ENCODE measurements around the gene STYXL1.

STYXL1 gene

DNA sequence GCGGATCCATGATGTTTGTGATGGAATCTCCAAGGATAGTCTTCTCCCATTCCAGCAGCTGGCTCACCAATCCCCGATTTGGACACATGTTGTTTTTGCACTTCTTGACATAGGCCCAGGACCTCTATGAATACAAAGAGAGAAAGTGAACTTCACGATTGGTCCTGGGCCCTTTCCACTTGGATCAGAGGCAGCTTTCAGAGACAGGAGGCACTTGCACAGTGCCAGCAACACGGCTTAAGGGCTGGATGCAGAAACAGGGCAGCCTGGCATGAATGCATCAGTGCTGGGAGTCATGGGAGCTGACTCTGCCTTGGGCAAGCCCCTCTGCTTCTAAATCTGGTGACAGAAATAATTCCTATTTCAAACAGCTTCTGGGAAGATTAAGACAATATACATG, 51.3 kb downstream of the STYXL1 start:
- peaks cover 10% of the 10 kb centered on the region for H3K36me3 Mint-ChIP-seq (ENCODE audit: low read depth)
- H3K27me3 Mint-ChIP-seq = no peaks in the 10 kb centered on the region
- peaks cover 22% of the 10 kb centered on the region for H3K4me1 Mint-ChIP-seq (ENCODE audit: low read depth)
- no peak overlapping the region for H3K27ac Mint-ChIP-seq
- no peaks in the 10 kb centered on the region for H3K9me3 Mint-ChIP-seq
- no peak overlapping the region for H3K4me3 Mint-ChIP-seq

DNA sequence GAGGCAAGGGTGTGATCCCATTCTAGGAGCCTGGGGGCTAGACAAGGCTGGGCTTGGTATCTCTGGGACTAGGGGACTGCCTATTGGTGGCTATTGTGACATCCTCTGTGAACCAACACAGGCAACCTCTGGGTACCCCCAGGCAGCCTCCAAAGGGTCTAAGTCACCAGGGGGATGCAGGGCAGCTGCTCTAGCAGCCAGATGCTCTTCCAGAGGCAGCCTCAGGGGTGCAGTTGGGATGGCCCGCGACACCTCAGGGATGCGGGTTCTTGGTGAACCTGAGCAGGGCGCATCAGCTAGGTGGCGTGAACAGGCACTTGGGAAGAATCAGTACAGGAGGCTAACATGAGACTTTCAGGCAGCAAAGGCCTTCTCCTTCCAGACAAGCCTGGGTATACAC, 51.8 kb downstream of the STYXL1 start:
- H3K36me3 Mint-ChIP-seq (ENCODE audit: low read depth) = peaks cover 7% of the 10 kb centered on the region
- peaks cover 22% of the 10 kb centered on the region for H3K4me1 Mint-ChIP-seq (ENCODE audit: low read depth)
- no peaks in the 10 kb centered on the region for H3K9me3 Mint-ChIP-seq
- H3K4me3 Mint-ChIP-seq = no peak overlapping the region
- H3K27me3 Mint-ChIP-seq = no peaks in the 10 kb centered on the region
- no peak overlapping the region for H3K27ac Mint-ChIP-seq

DNA sequence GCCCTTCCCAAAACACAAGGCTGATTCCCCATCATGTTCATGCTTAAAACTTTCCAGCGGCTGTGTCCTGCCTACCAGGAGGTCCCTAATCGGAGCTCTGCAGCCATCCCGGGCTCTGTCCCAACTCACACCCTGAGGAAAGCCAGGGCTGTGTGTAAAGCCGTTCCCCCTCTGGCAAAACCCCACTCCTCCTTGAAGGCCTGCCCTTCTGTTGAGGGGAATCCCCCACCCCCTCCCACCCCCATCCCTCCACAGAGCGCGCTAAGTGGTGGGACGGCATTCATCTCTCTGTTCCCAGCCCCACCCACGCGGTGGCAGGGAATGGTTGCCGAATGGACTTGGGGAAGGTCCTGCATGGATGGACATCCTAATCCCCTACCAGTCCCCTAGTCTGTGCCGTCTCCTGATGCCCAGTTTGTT, 52.7 kb downstream of the STYXL1 start:
- H3K36me3 Mint-ChIP-seq (ENCODE audit: low read depth) = peaks cover 7% of the 10 kb centered on the region
- no peak overlapping the region for H3K27ac Mint-ChIP-seq
- H3K9me3 Mint-ChIP-seq = no peaks in the 10 kb centered on the region
- peaks cover 22% of the 10 kb centered on the region for H3K4me1 Mint-ChIP-seq (ENCODE audit: low read depth)
- peak overlapping the region; percentile 71 for H3K4me3 Mint-ChIP-seq
- H3K27me3 Mint-ChIP-seq = no peaks in the 10 kb centered on the region

DNA sequence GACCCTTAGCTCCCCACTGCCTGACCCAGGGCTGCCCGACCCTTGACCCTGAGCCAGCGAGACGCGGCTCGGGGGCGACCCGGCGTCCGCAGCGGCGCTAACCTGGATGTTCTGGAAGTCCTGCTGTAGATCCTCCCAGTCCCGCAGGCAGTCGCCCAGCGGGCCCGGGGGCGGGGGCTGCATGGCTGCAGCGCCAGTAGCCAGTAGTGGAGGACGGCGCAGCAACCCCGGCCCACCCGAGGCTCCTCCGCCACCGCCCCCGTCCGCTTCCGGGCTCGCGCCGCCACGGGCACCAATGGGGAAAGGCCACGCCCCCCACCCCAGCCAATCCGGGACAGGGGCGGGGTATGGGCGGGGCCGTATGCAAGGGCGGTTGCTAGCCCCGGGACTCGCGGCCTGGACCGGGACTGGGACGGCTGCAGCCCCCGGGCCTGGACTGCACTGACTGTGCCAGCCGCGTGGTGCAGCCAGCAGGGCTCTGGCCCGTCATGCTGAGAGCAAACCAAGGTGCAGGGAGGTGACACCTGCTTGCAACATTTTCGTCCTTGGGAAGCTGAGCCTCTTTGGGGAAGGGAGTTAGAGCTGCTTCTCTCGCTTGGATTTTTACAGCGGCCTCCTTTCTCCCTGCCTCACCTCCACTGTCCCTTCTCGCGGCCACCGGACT, 53.3 kb downstream of the STYXL1 start, which contains the start of gene TMEM120A:
TMEM120A (minus strand) TSS at position 208 of the 664 bp plus-strand sequence; CDS start at position 183, 25 bp downstream.
- H3K9me3 Mint-ChIP-seq = no peaks in the 10 kb centered on the region
- H3K36me3 Mint-ChIP-seq (ENCODE audit: low read depth) = peaks cover 7% of the 10 kb centered on the region
- no peak within 1 kb of the TSS for H3K27ac Mint-ChIP-seq
- no peaks in the 10 kb centered on the region for H3K27me3 Mint-ChIP-seq
- peaks cover 26% of the 10 kb centered on the region for H3K4me1 Mint-ChIP-seq (ENCODE audit: low read depth)
- H3K4me3 Mint-ChIP-seq = peak within 1 kb of the TSS; percentile 74

DNA sequence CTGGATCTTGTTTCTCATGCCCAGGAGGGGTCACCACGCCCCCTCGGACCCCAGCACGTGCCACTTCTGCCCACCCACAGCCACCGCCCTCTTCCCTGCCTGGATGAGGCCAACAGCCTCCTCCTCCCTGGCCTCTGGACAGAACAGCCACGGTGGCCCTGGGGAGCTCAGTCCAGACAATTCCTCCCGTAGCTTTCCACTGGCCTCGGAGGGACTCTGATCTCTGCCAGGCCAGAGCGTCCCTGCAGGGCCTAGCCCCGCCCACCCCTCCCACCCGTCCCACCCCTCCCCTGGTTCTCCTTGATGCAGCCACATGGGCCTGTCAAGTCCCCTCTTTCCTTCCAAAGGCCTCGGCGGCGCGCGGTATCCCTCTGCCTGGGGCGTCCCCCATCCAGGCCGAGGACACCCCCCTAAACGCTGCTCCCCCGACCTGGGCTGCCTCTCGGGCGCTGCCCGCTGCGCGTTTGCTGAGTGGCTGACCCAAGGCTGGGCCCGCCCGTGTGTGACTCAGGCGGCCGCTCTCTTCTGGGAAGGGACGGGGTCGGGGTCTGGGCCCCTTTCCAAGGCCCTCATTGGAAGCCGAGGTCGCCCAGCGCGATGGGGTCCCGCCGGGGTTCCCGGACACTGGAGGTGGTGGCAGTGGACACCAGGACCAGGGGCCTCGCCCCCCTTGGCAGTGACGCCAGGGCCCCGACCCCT, 54.0 kb downstream of the STYXL1 start:
- Mint-ChIP-seq H3K9me3 (no peaks in the 10 kb centered on the region), H3K4me1 (ENCODE audit: low read depth) (peaks cover 28% of the 10 kb centered on the region), H3K27ac (no peak overlapping the region)

DNA sequence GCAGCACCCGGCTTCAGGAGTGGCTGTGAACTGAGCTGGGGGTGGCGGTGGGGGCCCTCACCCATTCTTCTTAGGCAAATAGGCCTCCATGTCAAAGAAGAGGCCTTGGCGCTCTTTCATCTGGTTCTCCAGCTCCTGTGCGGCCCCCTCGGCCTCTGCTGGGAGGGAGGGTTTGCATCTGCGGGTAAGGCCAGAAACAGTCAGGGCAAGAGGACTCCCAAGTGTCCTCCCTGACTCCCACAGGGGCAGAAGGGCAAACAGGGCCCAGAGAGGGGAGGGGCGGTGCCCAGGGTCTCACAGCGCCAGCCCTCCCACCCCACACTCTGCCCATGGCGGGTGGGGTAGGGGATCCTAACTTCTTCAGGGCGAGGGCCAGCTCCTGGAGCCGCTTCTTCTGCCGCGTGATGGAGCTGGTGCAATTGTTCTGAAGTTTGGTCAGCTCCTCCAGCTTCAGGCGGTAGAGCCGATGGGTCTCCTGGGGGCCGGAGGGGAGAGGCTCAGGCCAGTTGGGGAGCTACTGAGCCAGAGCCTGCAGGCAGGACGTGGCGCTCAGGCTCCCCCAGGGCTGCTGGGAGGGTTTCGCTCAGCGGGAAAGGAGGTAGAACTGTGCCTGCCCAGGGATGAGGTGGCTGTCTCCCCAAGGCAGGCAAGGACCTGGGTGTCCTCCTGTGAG, 55.6 kb downstream of the STYXL1 start:
- no peak overlapping the region for H3K4me3 Mint-ChIP-seq
- H3K27me3 Mint-ChIP-seq = no peaks in the 10 kb centered on the region
- peaks cover 2% of the 10 kb centered on the region for H3K36me3 Mint-ChIP-seq (ENCODE audit: low read depth)
- peaks cover 23% of the 10 kb centered on the region for H3K4me1 Mint-ChIP-seq (ENCODE audit: low read depth)
- H3K27ac Mint-ChIP-seq = no peak overlapping the region
- H3K9me3 Mint-ChIP-seq = no peaks in the 10 kb centered on the region

More for the DNA sequence above, 54.0 kb downstream of the STYXL1 start:
- Mint-ChIP-seq H3K4me3 (peak overlapping the region; percentile 74), H3K27me3 (no peaks in the 10 kb centered on the region), H3K36me3 (ENCODE audit: low read depth) (peaks cover 7% of the 10 kb centered on the region)

DNA sequence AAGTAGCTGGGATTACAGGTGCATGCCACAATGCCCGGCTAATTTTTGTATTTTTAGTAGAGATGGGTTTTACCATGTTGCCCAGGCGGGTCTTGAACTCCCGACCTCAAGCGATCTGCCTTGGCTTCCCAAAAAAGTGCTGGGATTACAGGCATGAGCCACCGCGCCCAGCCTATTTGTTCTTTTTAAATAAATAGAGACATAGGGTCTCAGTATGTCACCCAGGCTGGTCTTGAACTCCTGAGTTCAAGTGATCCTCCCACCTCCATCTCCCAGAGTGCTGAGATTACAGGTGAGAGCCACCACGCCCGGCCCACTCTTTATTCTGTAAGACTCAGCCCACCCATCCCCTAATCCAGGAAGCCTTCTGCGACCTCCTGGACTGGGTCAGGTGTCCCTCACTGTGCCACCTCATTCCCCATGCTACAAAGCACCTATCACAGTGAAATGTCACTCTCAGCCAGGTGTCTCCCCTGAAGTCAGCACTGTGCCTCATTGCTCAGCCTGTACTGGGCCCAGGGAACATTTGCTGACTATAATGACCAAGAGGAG, 56.2 kb downstream of the STYXL1 start:
- H3K4me3 Mint-ChIP-seq = no peak overlapping the region
- H3K9me3 Mint-ChIP-seq = no peaks in the 10 kb centered on the region
- H3K4me1 Mint-ChIP-seq (ENCODE audit: low read depth) = peaks cover 17% of the 10 kb centered on the region
- no peaks in the 10 kb centered on the region for H3K27me3 Mint-ChIP-seq
- H3K27ac Mint-ChIP-seq = no peak overlapping the region
- H3K36me3 Mint-ChIP-seq (ENCODE audit: low read depth) = peaks cover 8% of the 10 kb centered on the region

DNA sequence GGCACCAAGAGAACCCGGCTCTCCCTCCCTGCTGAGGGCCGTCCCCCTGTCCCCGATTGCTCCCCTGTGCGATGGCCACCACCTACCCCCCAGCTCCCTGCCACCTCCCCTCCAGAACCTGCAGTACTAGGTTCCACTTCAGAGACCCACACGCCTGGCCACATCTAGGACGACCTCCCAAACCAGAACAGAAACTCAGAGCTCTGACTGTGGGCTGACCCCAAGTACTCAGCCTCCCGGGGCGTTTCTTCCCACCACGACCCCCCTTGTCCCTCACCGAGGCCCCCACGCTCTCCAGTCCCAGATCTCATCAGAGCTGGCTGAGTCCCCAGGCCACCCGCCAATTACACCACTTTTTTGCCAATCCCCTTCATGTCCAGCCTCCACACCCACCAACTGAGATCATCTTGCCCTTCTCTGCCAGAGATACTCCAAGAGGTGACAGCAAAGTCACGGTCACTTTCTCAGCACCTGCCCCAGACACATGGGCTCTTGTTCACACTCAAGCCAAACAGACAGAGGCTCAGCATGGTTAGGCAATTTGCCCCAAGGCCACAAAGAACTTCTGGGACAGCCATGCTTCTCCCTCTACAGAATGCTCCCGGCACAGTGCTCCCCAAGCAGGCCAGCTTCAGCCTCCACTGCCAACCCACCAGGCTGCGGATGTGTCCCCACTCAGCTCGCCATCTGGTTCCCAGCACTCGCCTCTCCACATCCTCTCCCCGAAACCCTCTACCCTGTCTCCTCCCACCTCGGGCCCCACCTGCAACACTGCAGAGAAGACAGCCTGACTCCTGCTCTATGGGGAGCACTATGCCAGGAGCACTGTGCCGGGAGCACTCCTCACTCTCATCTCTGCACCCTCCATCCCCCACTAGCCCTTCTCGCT, 58.1 kb downstream of the STYXL1 start:
- Mint-ChIP-seq H3K27ac (peak overlapping the region; percentile 63), H3K4me1 (ENCODE audit: low read depth) (peaks cover 10% of the 10 kb centered on the region), H3K9me3 (no peaks in the 10 kb centered on the region), H3K4me3 (no peak overlapping the region), H3K27me3 (no peaks in the 10 kb centered on the region), H3K36me3 (ENCODE audit: low read depth) (peaks cover 8% of the 10 kb centered on the region)

DNA sequence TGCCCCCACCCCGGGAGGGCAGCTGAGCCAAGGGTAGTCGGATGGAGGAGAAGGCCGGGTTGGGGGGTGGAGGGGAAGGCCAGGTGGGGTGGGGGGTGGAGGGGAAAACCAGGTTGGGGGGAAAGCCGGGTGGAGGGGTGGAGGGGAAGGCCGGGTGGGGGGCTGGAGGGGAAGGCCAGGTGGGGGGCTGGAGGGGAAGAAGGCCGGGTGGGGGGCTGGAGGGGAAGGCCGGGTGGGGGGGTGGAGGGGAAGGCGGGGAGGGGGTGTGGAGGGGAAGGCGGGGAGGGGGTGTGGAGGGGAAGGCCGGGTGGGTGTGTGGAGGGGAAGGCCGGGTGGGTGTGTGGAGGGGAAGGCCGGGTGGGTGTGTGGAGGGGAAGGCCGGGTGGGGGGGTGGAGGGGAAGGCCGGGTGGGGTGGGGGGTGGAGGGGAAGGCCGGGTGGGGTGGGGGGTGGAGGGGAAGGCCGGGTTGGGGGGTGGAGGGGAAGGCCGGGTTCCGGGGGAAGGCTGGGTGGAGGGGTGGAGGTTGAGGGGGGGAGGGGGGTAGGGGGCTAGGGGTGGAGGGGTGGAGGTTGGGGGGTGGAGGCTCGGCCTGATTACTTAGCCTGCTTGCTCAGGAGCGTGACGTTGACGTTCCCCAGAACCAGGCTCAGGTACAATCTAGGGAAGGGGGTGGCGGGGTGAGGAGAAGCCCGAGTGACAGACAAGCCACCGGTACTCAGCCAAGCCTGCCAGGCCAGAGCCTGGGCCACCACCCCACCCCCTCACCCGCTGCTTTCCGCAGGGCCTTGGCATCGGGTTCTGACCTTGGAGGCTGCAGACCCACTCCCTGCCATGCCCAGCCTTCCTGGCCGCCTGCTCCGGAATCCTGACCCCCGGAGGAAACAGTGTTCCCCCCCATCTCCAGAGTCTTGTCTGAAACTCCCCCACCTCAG, 59.0 kb downstream of the STYXL1 start:
- H3K36me3 Mint-ChIP-seq (ENCODE audit: low read depth) = peaks cover 8% of the 10 kb centered on the region
- H3K4me3 Mint-ChIP-seq = no peak overlapping the region
- H3K4me1 Mint-ChIP-seq (ENCODE audit: low read depth) = peaks cover 9% of the 10 kb centered on the region
- H3K27ac Mint-ChIP-seq = no peak overlapping the region
- H3K27me3 Mint-ChIP-seq = no peaks in the 10 kb centered on the region
- no peaks in the 10 kb centered on the region for H3K9me3 Mint-ChIP-seq

DNA sequence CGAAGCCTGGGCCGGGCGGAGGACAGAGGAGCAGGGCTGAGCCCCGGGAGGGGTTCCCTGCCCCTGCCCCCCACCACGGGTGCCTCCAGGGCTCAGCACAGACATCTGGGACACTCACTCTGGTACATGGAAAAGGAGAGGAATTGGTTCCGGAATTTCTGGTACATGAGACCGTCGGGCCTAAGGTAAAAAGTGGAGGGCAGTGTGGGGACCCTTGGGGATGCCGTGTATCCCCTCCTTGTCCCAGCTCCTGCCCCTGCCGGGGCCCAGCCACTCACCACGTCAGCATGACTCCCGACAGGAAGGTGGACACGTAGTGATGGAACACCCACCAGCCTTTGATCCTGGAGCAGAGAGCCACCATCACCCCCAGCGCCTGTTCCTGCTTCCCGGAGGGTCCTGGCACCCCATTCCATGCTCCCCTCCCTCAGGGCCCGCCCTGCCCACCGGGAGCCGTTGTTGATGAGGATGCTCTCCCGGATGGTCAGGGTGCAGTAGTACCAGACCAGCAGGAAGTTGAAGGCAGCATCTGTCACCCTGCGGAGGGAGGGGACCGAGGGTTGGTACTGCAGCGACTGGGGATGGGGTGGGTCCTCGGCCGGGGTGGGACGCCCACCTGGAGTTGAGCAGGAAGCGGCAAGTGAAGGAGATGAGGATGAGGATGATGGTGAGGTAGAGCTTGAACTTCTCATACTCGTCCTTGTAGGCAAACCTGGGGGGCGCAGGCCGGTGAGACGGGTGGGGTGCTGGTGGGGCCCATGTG, 59.8 kb downstream of the STYXL1 start:
- H3K9me3 Mint-ChIP-seq = no peaks in the 10 kb centered on the region
- H3K27ac Mint-ChIP-seq = no peak overlapping the region
- H3K4me1 Mint-ChIP-seq (ENCODE audit: low read depth) = peaks cover 6% of the 10 kb centered on the region
- peaks cover 8% of the 10 kb centered on the region for H3K36me3 Mint-ChIP-seq (ENCODE audit: low read depth)
- H3K4me3 Mint-ChIP-seq = no peak overlapping the region
- no peaks in the 10 kb centered on the region for H3K27me3 Mint-ChIP-seq

DNA sequence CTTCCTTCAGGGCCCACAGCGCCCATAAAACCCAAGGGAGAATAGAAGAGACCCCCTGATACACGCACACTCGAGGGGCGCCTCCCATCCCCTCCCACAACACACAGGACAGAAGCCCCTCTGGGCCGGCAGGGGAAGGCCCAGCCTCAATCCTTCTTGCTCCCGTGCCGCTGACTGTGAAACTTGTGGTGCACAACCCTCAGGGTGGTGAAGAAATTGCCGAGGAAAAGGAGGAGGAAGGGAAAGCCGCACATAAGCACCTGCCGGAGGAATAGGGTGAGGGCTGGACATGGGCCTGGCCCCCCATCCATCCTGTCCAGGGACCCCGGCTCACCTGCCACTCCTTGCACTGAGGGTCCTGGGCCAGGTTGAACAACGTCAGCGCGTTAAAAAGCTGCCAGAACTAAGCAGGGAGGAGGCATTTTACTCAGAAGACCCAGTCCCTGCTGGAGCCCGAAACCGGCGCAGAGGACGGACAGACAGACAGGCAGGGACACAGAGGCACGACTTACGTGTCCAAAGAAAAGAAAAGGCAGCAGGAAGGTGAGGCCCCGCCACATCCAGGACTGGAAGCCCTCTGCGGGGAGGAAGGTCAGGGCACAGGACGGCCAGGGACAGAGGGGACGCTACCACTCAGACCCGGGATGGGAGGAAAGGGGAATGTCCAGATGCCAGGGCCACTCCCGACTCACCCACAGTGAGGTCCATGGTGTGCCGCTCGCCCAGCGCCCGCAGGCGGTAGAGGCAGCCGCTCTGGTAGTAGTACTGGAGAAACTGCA, 60.6 kb downstream of the STYXL1 start:
- Mint-ChIP-seq H3K4me3 (no peak overlapping the region), H3K4me1 (ENCODE audit: low read depth) (peaks cover 6% of the 10 kb centered on the region), H3K36me3 (ENCODE audit: low read depth) (peaks cover 8% of the 10 kb centered on the region), H3K9me3 (no peaks in the 10 kb centered on the region), H3K27ac (no peak overlapping the region), H3K27me3 (no peaks in the 10 kb centered on the region)

DNA sequence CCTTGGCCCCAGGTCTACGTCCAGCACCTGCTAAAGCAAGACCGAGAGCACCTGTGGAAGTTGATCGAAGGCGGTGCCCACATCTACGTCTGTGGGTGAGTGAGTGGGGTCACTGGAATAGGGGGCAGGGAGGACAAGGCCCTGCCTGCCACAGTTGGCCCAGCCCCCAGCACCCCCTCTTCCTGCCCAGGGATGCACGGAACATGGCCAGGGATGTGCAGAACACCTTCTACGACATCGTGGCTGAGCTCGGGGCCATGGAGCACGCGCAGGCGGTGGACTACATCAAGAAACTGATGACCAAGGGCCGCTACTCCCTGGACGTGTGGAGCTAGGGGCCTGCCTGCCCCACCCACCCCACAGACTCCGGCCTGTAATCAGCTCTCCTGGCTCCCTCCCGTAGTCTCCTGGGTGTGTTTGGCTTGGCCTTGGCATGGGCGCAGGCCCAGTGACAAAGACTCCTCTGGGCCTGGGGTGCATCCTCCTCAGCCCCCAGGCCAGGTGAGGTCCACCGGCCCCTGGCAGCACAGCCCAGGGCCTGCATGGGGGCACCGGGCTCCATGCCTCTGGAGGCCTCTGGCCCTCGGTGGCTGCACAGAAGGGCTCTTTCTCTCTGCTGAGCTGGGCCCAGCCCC, 61.5 kb downstream of the STYXL1 start:
- H3K4me3 Mint-ChIP-seq = no peak overlapping the region
- no peak overlapping the region for H3K27ac Mint-ChIP-seq
- peaks cover 6% of the 10 kb centered on the region for H3K4me1 Mint-ChIP-seq (ENCODE audit: low read depth)
- H3K27me3 Mint-ChIP-seq = no peaks in the 10 kb centered on the region
- no peaks in the 10 kb centered on the region for H3K9me3 Mint-ChIP-seq
- peaks cover 8% of the 10 kb centered on the region for H3K36me3 Mint-ChIP-seq (ENCODE audit: low read depth)
